K562 (cell line): ENCODE data around the gene EVA1A. TPM values are rescaled to one million over a fixed set of nuclear protein-coding genes. Genes with fewer than 3 reads are reported as not detected.
A peak's percentile ranks its signal among the peaks of the same experiment; 100 is the strongest.

Experiments
- ATAC-seq: fragments of 200-7000 bp; cut with Tn5 transposase; 3 replicates; pipeline ENCODE4 v1.9.1; 2020; ENCODE audit warnings: moderate library complexity
- BruUV-seq: library from RNA; stranded (reverse); fragments of 400-500 nt; replicated peaks from 2 replicates; lab custom pipeline; 2021; lab: Mats Ljungman, UMichigan
- CTCF ChIA-PET: fragments of 300-600 bp; formaldehyde crosslinking; extraction: SDS; loops from one replicate; lab custom pipeline; 2021; ENCODE audit warnings: low intra/inter-chr PET ratio; lab: Yijun Ruan, JAX
- POLR2A ChIA-PET: fragments of 300-600, 350-650 bp; sonication (Branson Sonifier 250); formaldehyde crosslinking; extraction: SDS; loops from one replicate; lab custom pipeline; 2021; ENCODE audit warnings: antibody characterized with exemption, inconsistent platforms; lab: Yijun Ruan, JAX
- DNase-seq, 4 experiments: peaks; one replicate each; pipeline versions ENCODE4 v3.0.0 to v3.0.0-alpha.2; 2011 to 2018; ENCODE audit warnings: low spot score in 3 of 4, mixed read lengths in 3 of 4; ENCODE audit errors: extremely low read depth in 1 of 4
- FAIRE-seq: peaks from 2 replicates; lab custom pipeline; 2011; peaks lifted over from hg19 to GRCh38; lab: Jason Lieb, UNC
- H2AFZ ChIP-seq: 2 replicates; pipeline ENCODE4 v1.6.0; 2011; ENCODE audit warnings: low read depth, low read length, control low read depth, inconsistent platforms
- H3K27ac ChIP-seq: fragments of 200-600 bp; 3 replicates; pipeline ENCODE4 v1.8.0; 2011; ENCODE audit warnings: low read depth, mild to moderate bottlenecking, control low read depth, inconsistent platforms, low read length, moderate library complexity, mixed read lengths; ENCODE audit errors: extremely low read depth
- H3K27me3 ChIP-seq, 2 experiments: fragments of 300-600 bp in 1 of 2; 2 replicates in 1 of 2; 3 replicates in 1 of 2; pipeline versions ENCODE4 v1.6.0 to v1.8.0; 2011; ENCODE audit warnings: inconsistent platforms in 2 of 2, low read length in 2 of 2, mild to moderate bottlenecking in 1 of 2, mixed read lengths in 1 of 2, moderate library complexity in 1 of 2; ENCODE audit not compliant: control insufficient read depth in 2 of 2, insufficient read depth in 2 of 2
- H3K36me3 ChIP-seq: fragments of 300-600 bp; 3 replicates; pipeline ENCODE4 v1.8.0; 2011; ENCODE audit warnings: mild to moderate bottlenecking, low read length, inconsistent platforms; ENCODE audit not compliant: control insufficient read depth, insufficient read depth
- H3K4me1 ChIP-seq, 2 experiments: fragments of 200-600 bp in 1 of 2; replicated peaks in 1 of 2; 2 replicates in 1 of 2; 3 replicates in 1 of 2; pipeline versions ENCODE4 v1.5.1 to v1.8.0; 2011; ENCODE audit warnings: inconsistent platforms in 2 of 2, low read length in 2 of 2, mild to moderate bottlenecking in 1 of 2, mixed read lengths in 1 of 2, moderate library complexity in 1 of 2; ENCODE audit not compliant: control insufficient read depth in 2 of 2, insufficient read depth in 2 of 2
- H3K4me2 ChIP-seq: 2 replicates; pipeline ENCODE4 v1.6.1; 2011; ENCODE audit warnings: low read length, control low read depth, inconsistent platforms, mixed read lengths; ENCODE audit not compliant: insufficient read depth
- H3K4me3 ChIP-seq: fragments of 200-600 bp; sonication (generic), shearing (Covaris generic); 2 replicates; pipeline ENCODE4 v1.5.1; 2016; ENCODE audit warnings: control low read depth, inconsistent platforms
- H3K79me2 ChIP-seq: fragments of 200-600 bp; 3 replicates; pipeline ENCODE4 v1.8.0; 2011; ENCODE audit warnings: low read length, inconsistent platforms; ENCODE audit not compliant: control insufficient read depth, insufficient read depth
- H3K9ac ChIP-seq, 2 experiments: 2 replicates each; pipeline versions ENCODE4 v1.6.0 to v1.6.1; 2011; ENCODE audit warnings: low read depth in 2 of 2, low read length in 2 of 2, control low read depth in 1 of 2, inconsistent platforms in 1 of 2, mild to moderate bottlenecking in 1 of 2, mixed read lengths in 1 of 2; ENCODE audit not compliant: insufficient read depth in 1 of 2
- H3K9me1 ChIP-seq: one replicate; pipeline ENCODE4 v1.6.0; 2011; ENCODE audit warnings: inconsistent platforms, mild to moderate bottlenecking, low read length, moderate library complexity; ENCODE audit not compliant: control insufficient read depth, insufficient read depth
- H3K9me3 ChIP-seq: replicated peaks from 2 replicates; pipeline ENCODE4 v1.5.1; 2011; ENCODE audit warnings: low read depth, low read length, inconsistent platforms; ENCODE audit not compliant: control insufficient read depth, insufficient read depth
- H4K20me1 ChIP-seq: replicated peaks from 2 replicates; pipeline ENCODE4 v1.6.1; 2011; ENCODE audit warnings: low read length, inconsistent platforms, mixed read lengths; ENCODE audit not compliant: control insufficient read depth, insufficient read depth
- ZBTB43 ChIP-seq: sonication (generic); formaldehyde crosslinking; IDR thresholded peaks from 2 replicates; pipeline ENCODE4 v1.8.0; 2023; ENCODE audit warnings: mild to moderate bottlenecking, missing genetic modification reagents
- ZNF280A ChIP-seq: fragments of 450-650 bp; IDR thresholded peaks from 2 replicates; pipeline ENCODE4 v1.6.1; 2018; ENCODE audit warnings: mild to moderate bottlenecking, low read depth; ENCODE audit not compliant: partially characterized antibody
- WGBS: fragments of 100-300 bp; shearing (Covaris generic); methylation state at CpG from one replicate; pipeline ENCODE4 v1.1.6; 2016; ENCODE audit warnings: low coverage, mixed read lengths; ENCODE audit not compliant: insufficient coverage; ENCODE audit errors: missing lambda C conversion rate; 5-methylcytosine and 5-hydroxymethylcytosine counted together
- in situ Hi-C: fragments of 300-500 bp; cut with MboI; formaldehyde crosslinking; loops from 4 replicates; pipeline ENCODE4 v1.15.0; 2018; ENCODE audit warnings: inconsistent platforms, mixed read lengths
- intact Hi-C: fragments of 100-400 bp; cut with micrococcal nuclease; formaldehyde crosslinking; loops from 2 replicates; pipeline ENCODE4 v1.14.2; 2022
- polyA plus RNA-seq, 8 experiments: library from polyadenylated mRNA; depleted of rRNA in 4 of 8; stranded (reverse) in 5 of 8; unstranded in 3 of 8; fragments of >200 nt; fragmentation: Nextera tagmentation in 2 of 8; fragmentation: Illumina TruSeq in 1 of 8; extraction: Ambion mirVana in 2 of 8; extraction: Trizol in 1 of 8; gene quantifications; 2 replicates each; pipeline versions ENCODE4 v1.2.1 to v1.2.3, GENCODE V29; 2011 to 2014; ENCODE audit warnings: inconsistent platforms in 1 of 8, missing spikeins in 1 of 8
- total RNA-seq, 7 experiments: library from RNA; depleted of rRNA in 6 of 7; stranded (reverse); fragments of >200 nt in 6 of 7; fragmentation: Illumina TruSeq in 2 of 7; extraction: Trizol in 2 of 7; gene quantifications; 2 replicates each; pipeline versions ENCODE4 v1.2.1 to v1.2.3, GENCODE V29; 2011 to 2021; ENCODE audit warnings: low replicate concordance in 1 of 7
- TF ChIP-seq, protein P1 (sequence below), 2 experiments: fragments of 450-650 bp; formaldehyde crosslinking in 1 of 2; IDR thresholded peaks; 2 replicates each; pipeline versions ENCODE4 v1.4.0 to v1.6.1; 2014 to 2020; ENCODE audit warnings: mild to moderate bottlenecking in 2 of 2, borderline replicate concordance in 1 of 2, low read depth in 1 of 2

Gene EVA1A
- total and polyA plus RNA-seq, 9 of the 15 experiments (the other 6 are each of a cell fraction or from before 2014, with no cell fraction given), result not detected

DNA sequence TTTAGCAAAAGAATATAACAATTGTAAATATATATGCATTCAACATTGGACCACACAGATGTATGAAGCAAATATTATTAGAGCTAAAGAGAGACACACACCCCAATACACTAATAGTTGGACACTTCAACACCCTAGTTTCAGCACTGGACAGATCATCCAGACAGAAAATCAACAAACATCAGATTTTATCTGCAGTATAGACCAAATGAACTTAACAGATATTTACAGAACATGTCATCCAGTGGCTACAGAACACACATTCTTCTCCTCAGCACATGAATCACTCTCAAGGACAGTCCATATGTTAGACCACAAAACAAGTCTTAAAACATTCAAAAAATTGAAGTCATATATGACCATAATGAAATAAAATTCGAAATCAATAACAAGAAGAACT is 22.1 kb upstream of the EVA1A start:
- no peak overlapping the region for H2AFZ ChIP-seq
- in situ Hi-C loops, result no loop called here
- H3K27me3 ChIP-seq, result no peaks in the 10 kb centered on the region; a peak in 2 of 5 replicates
- no peaks in the 10 kb centered on the region for H3K79me2 ChIP-seq
- ATAC-seq, result no peak
- H3K4me2 ChIP-seq, result no peak overlapping the region
- 0% methylated on average over 1 of the region's 1 CpG for WGBS
- POLR2A ChIA-PET, result no interaction called here
- no peak overlapping the region for H3K9ac ChIP-seq
- H3K9me3 ChIP-seq, result no peaks in the 10 kb centered on the region
- intact Hi-C loops, result no loop called here
- no peak overlapping the region for H3K27ac ChIP-seq
- H3K36me3 ChIP-seq, result no peaks in the 10 kb centered on the region
- CTCF ChIA-PET, result no interaction called here
- H4K20me1 ChIP-seq, result no peaks in the 10 kb centered on the region
- BruUV-seq, result no TSS peak
- H3K9me1 ChIP-seq, result no peaks in the 10 kb centered on the region
- no peak for DNase-seq
- H3K4me3 ChIP-seq, result no peak overlapping the region
- FAIRE-seq, result no peak
- H3K4me1 ChIP-seq, result no peaks in the 10 kb centered on the region
- no peak for TF ChIP-seq ZBTB43
- TF ChIP-seq, protein P1, sequence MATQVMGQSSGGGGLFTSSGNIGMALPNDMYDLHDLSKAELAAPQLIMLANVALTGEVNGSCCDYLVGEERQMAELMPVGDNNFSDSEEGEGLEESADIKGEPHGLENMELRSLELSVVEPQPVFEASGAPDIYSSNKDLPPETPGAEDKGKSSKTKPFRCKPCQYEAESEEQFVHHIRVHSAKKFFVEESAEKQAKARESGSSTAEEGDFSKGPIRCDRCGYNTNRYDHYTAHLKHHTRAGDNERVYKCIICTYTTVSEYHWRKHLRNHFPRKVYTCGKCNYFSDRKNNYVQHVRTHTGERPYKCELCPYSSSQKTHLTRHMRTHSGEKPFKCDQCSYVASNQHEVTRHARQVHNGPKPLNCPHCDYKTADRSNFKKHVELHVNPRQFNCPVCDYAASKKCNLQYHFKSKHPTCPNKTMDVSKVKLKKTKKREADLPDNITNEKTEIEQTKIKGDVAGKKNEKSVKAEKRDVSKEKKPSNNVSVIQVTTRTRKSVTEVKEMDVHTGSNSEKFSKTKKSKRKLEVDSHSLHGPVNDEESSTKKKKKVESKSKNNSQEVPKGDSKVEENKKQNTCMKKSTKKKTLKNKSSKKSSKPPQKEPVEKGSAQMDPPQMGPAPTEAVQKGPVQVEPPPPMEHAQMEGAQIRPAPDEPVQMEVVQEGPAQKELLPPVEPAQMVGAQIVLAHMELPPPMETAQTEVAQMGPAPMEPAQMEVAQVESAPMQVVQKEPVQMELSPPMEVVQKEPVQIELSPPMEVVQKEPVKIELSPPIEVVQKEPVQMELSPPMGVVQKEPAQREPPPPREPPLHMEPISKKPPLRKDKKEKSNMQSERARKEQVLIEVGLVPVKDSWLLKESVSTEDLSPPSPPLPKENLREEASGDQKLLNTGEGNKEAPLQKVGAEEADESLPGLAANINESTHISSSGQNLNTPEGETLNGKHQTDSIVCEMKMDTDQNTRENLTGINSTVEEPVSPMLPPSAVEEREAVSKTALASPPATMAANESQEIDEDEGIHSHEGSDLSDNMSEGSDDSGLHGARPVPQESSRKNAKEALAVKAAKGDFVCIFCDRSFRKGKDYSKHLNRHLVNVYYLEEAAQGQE (IDR thresholded peaks at IDR 0.05; ENCODE audit: borderline replicate concordance), result peak; percentile 71
- TF ChIP-seq, protein P1 (CRISPR knock-in tag; IDR thresholded peaks at IDR 0.05; ENCODE audit: low read depth), result no peak
- no peak for TF ChIP-seq ZNF280A
- TF ChIP-seq, all 486 proteins: peak for 1
